Liver (tissue), 3 donors: ENCODE data around the gene LRMDA.

Experiments used
- CTCF ChIP-seq: fragments of 150-350 bp; IDR thresholded peaks from 2 replicates; pipeline ENCODE4 v1.5.1; 2017; ENCODE audit warnings: improper control_type of control experiment, low read depth, low read length; ENCODE audit not compliant: missing input control
- MAX ChIP-seq: IDR thresholded peaks from 2 replicates; pipeline ENCODE4 v1.6.1; 2016; ENCODE audit warnings: antibody characterized with exemption
- SP1 ChIP-seq: IDR thresholded peaks from 2 replicates; pipeline ENCODE4 v1.6.1; 2018; ENCODE audit warnings: antibody characterized with exemption, mild to moderate bottlenecking
- donor health status: healthy.
- donor health status: healthy.

- no peak for TF ChIP-seq CTCF
- no peak for TF ChIP-seq MAX
- no peak for TF ChIP-seq SP1
Measured at GRCh38 chr10:75755528-75755927, 324.1 kb downstream of the LRMDA start.
